Erythroblast (primary cell): Measurements from ENCODE around the gene ZFP3.
"Not testable (repeated sequence)": the region's sequence is repeated elsewhere in the genome, so short reads cannot be mapped to it uniquely, and the experiment has no call there.

Experiments
- GATA1 ChIP-seq: IDR thresholded peaks from 2 replicates; pipeline ENCODE4 v1.6.1; 2011; ENCODE audit warnings: low read depth, mild to moderate bottlenecking, control low read depth, low read length, moderate library complexity
- POLR2A ChIP-seq: IDR thresholded peaks from 2 replicates; pipeline ENCODE4 v1.6.1; 2011; ENCODE audit warnings: mild to moderate bottlenecking, low read length

DNA sequence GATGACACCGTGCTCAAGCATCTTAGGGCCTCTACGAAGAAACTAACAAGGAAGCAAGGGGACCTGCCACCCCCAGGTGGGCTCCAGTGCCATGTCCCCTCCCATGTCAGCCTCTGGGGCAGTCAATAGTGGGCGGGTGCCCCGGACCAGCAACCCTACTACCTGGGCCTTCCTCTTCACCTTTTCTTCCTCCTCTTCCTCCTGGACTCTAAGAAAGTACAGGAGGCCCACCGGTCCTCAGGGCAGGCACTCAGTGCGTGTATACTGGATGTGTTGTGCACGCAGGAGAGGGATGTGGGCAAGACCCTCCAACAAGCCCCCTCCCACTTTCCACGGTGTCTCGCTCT is 59.9 kb downstream of the ZFP3 start:
- not testable (repeated sequence) for TF ChIP-seq POLR2A, GATA1
